Activated T-cell treated with anti-CD3 and anti-CD28 coated beads, Interleukin-2, amount 50 U/mL, for 72 hours (primary cell): ENCODE data around the gene RUNX1. TPM values are rescaled to one million over a fixed set of nuclear protein-coding genes. Genes with fewer than 3 reads are reported as not detected.
A peak's percentile ranks its signal among the peaks of the same experiment; 100 is the strongest.
"Not testable (repeated sequence)": the region's sequence is repeated elsewhere in the genome, so short reads cannot be mapped to it uniquely, and the experiment has no call there.

Source experiments
- ATAC-seq, 2 donors: fragments of 150-1000 bp; cut with Tn5 transposase; replicated peaks in 1 of 2; 2 replicates each; pipeline ENCODE4 v1.10.0; 2021; ENCODE audit warnings: moderate library complexity in 2 of 2, mild to moderate bottlenecking in 1 of 2
- DNase-seq, 2 donors: peaks; one replicate each; pipeline ENCODE4 v3.0.0; 2021 to 2022; ENCODE audit warnings: mixed read lengths in 1 of 2
- H3K27ac Mint-ChIP-seq: one replicate; pipeline ENCODE4 v1.8.0; 2022; ENCODE audit warnings: mild to moderate bottlenecking, moderate library complexity, mixed read lengths
- H3K27me3 Mint-ChIP-seq: one replicate; pipeline ENCODE4 v1.8.0; 2022; ENCODE audit warnings: low read depth, mixed read lengths
- H3K36me3 Mint-ChIP-seq, 2 donors: one replicate each; pipeline ENCODE4 v1.8.0; 2022; ENCODE audit warnings: mixed read lengths in 2 of 2, mild to moderate bottlenecking in 1 of 2; ENCODE audit not compliant: insufficient read depth in 2 of 2
- H3K4me1 Mint-ChIP-seq: one replicate; pipeline ENCODE4 v1.8.0; 2022; ENCODE audit warnings: low read depth, mixed read lengths
- H3K4me3 Mint-ChIP-seq, 2 donors: one replicate each; pipeline ENCODE4 v1.8.0; 2022; ENCODE audit warnings: mild to moderate bottlenecking in 2 of 2, mixed read lengths in 2 of 2, moderate library complexity in 2 of 2
- H3K9me3 Mint-ChIP-seq, 2 donors: one replicate each; pipeline ENCODE4 v1.8.0; 2022; ENCODE audit warnings: mixed read lengths in 2 of 2
- total RNA-seq, 2 donors: library from RNA; stranded (reverse); gene quantifications; one replicate each; pipeline ENCODE4 v1.2.3, GENCODE V29; 2022

Gene RUNX1
- total RNA-seq, 2 donors from 2014 or later, result 36.6 to 56.2 TPM

DNA sequence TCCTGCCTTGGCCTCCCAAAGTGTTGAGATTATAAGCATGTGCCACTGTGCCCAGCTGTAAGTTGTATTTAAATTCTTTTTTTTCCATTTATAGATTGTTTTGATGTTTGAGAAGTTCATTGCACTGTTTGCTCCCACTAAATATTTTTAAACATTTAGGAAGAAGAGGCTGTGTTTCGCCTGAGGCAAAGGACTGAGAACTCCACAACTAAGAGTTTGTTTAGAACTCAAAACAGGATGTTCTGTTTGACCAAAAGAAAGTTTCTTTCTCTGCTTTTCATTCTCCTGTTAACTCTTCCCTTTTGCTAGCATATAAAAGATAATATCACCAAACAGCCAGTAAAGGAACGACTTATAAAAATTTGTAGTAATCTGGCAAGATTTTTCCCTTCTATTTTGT is 87.0 kb downstream of the RUNX1 start:
- DNase-seq, result no peak
- no peak for ATAC-seq

DNA sequence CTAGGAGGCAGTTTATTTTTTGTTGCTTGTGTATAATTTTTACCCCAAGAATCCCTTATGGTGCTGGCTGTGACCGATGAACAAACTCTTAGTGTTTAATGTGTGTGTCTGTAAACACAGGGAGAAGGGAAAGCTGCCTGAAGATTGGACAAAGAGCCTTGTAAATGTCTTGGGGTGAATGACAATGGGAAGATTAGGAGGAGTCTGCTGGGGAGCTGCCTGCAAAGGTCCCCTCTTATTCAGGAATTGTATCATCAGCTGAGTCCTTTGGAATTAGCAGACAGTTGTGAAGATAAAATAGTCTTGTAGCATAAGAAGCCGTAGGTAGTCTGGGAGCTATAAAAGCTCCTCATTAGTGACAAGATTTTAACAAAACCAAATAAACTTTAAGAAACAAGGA is 88.4 kb downstream of the RUNX1 start:
- Mint-ChIP-seq H3K27ac (peak overlapping the region; percentile 31), H3K27me3 (no peaks in the 10 kb centered on the region), H3K9me3 (no peaks in the 10 kb centered on the region), H3K4me3 (peak overlapping the region in 1 of 2 donors; percentile 15), H3K36me3 (peaks cover 3% of the 10 kb centered on the region in 2 donors), H3K4me1 (peaks cover 80% of the 10 kb centered on the region)
- no peak for ATAC-seq
- DNase-seq, result no peak

More for the DNA sequence above, 87.0 kb downstream of the RUNX1 start:
- no peaks in the 10 kb centered on the region for H3K36me3 Mint-ChIP-seq
- peak overlapping the region; percentile 100 for H3K27ac Mint-ChIP-seq
- H3K27me3 Mint-ChIP-seq, result no peaks in the 10 kb centered on the region
- H3K4me3 Mint-ChIP-seq, result peak overlapping the region; percentile 76 to 97
- peaks cover 85% of the 10 kb centered on the region for H3K4me1 Mint-ChIP-seq
- no peaks in the 10 kb centered on the region for H3K9me3 Mint-ChIP-seq

DNA sequence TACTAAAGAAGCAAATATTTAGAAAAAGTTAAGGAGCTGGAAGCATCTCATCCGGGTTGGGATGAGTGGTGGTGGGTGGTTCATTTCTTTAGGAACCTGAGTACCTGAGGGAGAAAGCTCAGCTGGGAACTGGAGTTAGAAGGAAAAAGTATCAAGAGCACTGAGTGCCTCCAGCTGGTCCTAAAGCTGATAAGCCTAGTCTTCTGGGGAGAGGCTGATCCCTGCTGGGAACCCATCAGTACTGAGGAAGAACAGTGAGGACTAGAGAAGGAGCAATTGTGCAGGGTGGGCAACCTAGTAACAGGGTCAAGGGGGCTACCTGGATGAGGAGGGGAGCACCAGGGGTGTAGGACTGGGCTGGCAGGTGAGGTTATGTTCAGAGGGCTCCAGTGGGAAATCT is 89.5 kb downstream of the RUNX1 start:
- Mint-ChIP-seq H3K9me3 (no peaks in the 10 kb centered on the region), H3K4me3 (no peak overlapping the region), H3K4me1 (peaks cover 76% of the 10 kb centered on the region), H3K36me3 (peaks cover 3 to 5% of the 10 kb centered on the region in 2 donors), H3K27ac (peak overlapping the region; percentile 26), H3K27me3 (no peaks in the 10 kb centered on the region)
- ATAC-seq (no peak), DNase-seq (no peak)

DNA sequence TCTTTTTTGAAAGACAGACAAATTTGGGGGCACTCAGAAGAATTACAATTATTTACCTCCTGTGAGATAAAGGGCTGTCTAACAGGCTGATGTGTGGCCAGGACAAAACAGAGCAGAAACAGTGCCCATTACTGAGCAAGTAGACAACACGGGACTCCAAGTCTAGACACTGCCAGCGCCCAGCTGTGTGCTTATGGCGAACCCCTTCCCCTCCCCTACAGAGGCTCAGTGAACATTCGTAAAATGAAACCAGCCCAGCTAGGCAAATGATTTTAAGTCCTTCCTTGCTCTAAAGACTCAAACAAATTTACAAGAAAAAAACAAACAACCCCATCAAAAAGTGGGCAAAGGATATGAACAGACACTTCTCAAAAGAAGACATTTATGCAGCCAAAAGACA is 91.1 kb downstream of the RUNX1 start:
- H3K36me3 Mint-ChIP-seq, result peaks cover 3 to 5% of the 10 kb centered on the region in 2 donors
- DNase-seq (no peak), ATAC-seq (no peak)
- peak overlapping the region; percentile 87 for H3K27ac Mint-ChIP-seq
- peaks cover 76% of the 10 kb centered on the region for H3K4me1 Mint-ChIP-seq
- H3K4me3 Mint-ChIP-seq, result peak overlapping the region in 1 of 2 donors; percentile 71
- no peaks in the 10 kb centered on the region for H3K27me3 Mint-ChIP-seq
- no peaks in the 10 kb centered on the region for H3K9me3 Mint-ChIP-seq

DNA sequence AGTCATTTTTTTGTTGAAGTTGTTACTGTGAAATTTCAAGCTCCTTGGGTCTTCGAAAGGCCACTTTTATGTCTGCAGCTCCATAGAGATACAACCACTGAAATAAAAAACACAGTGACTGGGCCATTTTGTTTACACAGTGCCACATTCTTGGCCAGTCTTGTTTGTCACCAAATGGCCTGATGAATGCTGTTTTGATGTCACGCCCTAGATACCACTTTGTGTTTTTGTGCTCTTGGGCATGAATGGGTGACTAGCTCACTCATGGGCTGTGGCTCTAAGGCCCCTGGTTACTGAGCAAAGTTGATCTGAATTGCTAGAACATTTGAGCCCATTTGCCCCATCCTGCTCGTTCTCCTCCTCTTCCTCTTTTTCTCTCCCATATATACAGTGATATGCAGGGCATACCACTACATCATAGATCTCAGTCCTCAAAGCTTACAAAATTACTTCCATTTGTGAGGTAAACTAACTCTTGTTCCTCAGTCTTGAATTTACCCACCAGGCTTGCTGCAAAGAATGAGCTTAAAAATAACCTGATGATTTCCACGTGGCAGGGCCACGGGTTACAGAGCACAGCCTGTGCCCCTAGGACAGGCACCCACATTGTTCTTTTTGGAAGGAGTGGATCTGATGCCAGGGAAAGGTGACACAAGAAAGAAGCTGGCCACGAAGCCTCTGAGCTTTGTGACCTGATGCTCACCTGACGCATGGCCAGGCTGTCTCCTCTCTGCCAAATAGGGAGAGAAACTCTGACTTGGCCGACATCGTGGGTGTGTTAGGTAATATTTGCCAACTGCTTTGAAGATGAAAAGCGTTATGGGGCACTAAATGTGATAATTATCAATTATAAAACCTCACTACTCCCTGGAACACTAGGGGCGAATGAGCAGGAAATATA is 92.4 kb downstream of the RUNX1 start:
- Mint-ChIP-seq H3K27ac (peak overlapping the region; percentile 61), H3K36me3 (peaks cover 3 to 7% of the 10 kb centered on the region in 2 donors), H3K4me3 (peak overlapping the region; percentile 18 to 35), H3K9me3 (peaks cover 0 to 2% of the 10 kb centered on the region in 2 donors), H3K4me1 (peaks cover 75% of the 10 kb centered on the region), H3K27me3 (no peaks in the 10 kb centered on the region)
- ATAC-seq (peak in 1 of 2 donors; percentile 4), DNase-seq (no peak)

DNA sequence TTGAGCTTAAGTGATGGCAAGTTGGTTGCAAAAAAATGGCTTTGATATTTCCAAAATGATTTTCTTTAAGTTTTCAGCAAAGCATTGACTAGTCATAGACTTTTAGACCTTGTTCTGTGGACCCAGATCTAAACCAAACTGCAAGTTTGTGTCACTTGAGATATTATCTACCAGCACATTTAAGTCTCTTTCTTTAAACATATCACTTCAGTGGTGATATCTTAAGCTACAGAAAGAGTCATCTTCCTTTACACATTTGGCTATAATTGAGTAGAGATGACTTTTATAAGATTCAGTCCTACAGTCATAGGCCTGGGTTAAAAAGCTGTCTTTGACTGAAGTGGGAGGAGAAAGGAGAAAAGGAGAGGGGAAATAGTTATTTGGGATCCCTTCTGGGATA is 95.2 kb downstream of the RUNX1 start:
- ATAC-seq (peak; percentile 58 to 63), DNase-seq (no peak)
- H3K36me3 Mint-ChIP-seq, result peaks cover 3 to 7% of the 10 kb centered on the region in 2 donors
- H3K27ac Mint-ChIP-seq, result peak overlapping the region; percentile 84
- H3K4me3 Mint-ChIP-seq, result peak overlapping the region in 1 of 2 donors; percentile 39
- peaks cover 0 to 2% of the 10 kb centered on the region in 2 donors for H3K9me3 Mint-ChIP-seq
- peaks cover 66% of the 10 kb centered on the region for H3K4me1 Mint-ChIP-seq
- H3K27me3 Mint-ChIP-seq, result no peaks in the 10 kb centered on the region

DNA sequence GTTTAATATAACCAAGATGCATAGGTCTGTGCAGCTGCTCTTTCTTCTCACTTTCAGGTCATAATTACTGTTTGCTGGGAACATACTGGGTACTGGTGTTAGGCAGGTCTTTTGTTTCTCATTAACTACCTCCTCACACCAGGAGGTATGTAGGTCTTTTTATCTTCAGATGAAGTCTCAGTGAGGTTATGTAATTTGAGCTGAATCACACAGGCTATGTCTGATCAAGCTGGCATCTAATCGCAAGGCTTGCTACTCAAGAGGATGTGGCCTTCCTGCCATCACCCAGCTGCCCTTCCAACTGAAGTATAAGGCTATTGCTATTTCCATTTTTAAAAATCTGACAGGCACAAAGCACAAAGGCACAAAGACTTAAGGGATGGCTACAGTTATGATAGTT is 96.4 kb downstream of the RUNX1 start:
- Mint-ChIP-seq H3K4me3 (peak overlapping the region in 1 of 2 donors; percentile 64), H3K27me3 (no peaks in the 10 kb centered on the region), H3K36me3 (peaks cover 3 to 7% of the 10 kb centered on the region in 2 donors), H3K27ac (no peak overlapping the region), H3K9me3 (peaks cover 0 to 2% of the 10 kb centered on the region in 2 donors), H3K4me1 (peaks cover 72% of the 10 kb centered on the region)
- no peak for DNase-seq
- no peak for ATAC-seq

DNA sequence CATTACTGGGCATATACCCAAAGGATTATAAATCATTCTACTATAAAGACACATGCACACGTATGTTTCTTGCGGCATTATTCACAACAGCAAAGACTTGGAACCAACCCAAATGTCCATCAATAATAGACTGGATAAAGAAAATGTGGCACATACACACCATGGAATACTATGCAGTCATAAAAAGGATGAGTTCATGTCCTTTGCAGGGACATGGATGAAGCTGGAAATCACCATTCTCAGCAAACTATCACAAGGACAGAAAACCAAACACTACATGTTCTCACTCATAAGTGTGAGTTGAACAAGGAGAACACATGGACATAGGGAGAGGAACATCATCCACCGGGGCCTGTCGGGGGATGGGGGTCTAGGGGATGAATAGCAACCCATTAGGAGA is 97.2 kb downstream of the RUNX1 start:
- DNase-seq, H3K36me3 Mint-ChIP-seq, H3K27me3 Mint-ChIP-seq, H3K4me3 Mint-ChIP-seq, H3K27ac Mint-ChIP-seq, H3K9me3 Mint-ChIP-seq, ATAC-seq: not testable (repeated sequence)
- peaks cover 75% of the 10 kb centered on the region for H3K4me1 Mint-ChIP-seq

DNA sequence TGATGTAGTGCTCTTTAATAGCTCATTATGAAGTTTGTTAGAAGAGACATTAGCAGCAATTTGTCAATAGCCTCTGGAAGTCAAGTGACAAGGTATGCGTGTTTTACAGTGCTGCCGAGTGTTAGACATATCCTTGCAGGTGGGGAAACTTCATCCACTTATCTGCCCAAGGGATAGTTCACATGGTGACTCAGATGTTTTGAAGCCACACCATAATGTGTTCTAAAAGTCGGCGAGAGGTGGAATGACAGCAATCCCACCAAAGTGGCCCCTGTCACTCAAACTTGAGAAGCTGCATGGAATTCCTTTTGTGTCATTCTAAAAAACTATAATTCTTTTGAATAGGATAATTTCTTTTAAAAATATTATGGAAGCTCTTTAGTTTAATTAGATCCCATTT is 98.1 kb downstream of the RUNX1 start:
- ATAC-seq (no peak), DNase-seq (no peak)
- Mint-ChIP-seq H3K36me3 (peaks cover 3 to 7% of the 10 kb centered on the region in 2 donors), H3K4me1 (peaks cover 79% of the 10 kb centered on the region), H3K4me3 (no peak overlapping the region), H3K27me3 (no peaks in the 10 kb centered on the region), H3K27ac (no peak overlapping the region), H3K9me3 (peaks cover 2% of the 10 kb centered on the region in 2 donors)

DNA sequence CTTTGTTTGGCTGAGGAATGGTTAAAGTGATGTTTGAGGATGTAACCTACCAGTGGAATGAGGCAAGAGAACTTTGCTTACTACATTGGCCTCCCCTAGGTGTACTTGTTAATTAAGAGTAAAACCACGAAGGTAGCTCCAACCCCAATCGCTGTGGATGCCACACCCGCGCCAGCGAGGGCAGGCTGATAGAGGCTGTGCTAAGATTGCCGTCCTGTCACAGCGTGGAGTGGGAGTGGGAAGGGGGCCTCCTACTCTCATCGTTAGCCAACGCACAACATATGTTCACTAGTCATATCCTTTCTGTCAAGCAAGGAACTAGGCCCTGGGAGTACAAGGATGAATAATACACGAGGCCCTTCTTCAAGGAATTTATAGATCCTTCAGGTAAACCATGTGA is 99.6 kb downstream of the RUNX1 start:
- Mint-ChIP-seq H3K9me3 (peaks cover 2 to 3% of the 10 kb centered on the region in 2 donors), H3K36me3 (peaks cover 4 to 6% of the 10 kb centered on the region in 2 donors), H3K27me3 (no peaks in the 10 kb centered on the region), H3K4me1 (peaks cover 86% of the 10 kb centered on the region), H3K4me3 (peak overlapping the region; percentile 43 to 59), H3K27ac (peak overlapping the region; percentile 66)
- DNase-seq (peak in 1 of 2 donors; percentile 30), ATAC-seq (no peak)

DNA sequence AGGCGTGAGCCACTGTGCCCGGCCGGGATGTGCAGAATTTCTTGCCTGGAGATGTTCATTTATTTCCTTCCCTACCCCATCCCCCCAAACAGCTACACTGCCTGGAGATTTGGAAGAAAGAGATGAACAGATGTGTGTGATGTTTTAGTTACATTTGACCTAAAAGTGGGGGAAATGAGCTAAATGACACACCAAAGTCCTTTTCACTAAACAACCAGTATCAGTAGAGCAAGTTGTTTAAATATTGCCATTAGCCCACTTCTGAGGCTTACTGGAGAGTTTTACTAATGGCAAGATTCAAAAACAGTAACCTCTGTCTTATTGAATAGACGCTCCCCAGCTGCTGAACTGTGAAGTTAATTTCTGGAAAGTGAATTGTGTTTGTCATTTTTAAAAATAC is 100.1 kb downstream of the RUNX1 start:
- ATAC-seq (no peak), DNase-seq (no peak)
- H3K4me3 Mint-ChIP-seq, result peak overlapping the region; percentile 43 to 59
- peaks cover 2 to 3% of the 10 kb centered on the region in 2 donors for H3K9me3 Mint-ChIP-seq
- H3K27me3 Mint-ChIP-seq, result no peaks in the 10 kb centered on the region
- peak overlapping the region; percentile 66 for H3K27ac Mint-ChIP-seq
- peaks cover 4 to 6% of the 10 kb centered on the region in 2 donors for H3K36me3 Mint-ChIP-seq
- peaks cover 86% of the 10 kb centered on the region for H3K4me1 Mint-ChIP-seq

DNA sequence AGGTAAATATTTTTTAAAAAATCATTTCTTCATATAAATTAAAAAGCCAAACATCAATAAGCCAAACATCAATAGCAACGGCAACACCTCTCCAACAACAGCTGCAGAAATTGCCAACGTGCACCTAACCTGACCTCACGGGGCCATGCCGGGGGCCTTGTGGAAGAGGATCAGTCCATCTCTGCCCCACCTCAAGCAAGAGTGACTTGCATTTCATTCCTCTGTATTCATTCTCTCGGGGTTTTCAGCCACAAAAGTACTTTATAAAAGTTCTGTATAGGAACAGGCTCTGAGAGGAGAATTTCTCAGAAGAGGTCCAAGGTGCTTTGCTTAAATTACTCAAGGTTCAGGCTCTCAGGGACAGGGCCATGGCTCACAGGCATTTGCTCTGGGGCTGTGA is 100.9 kb downstream of the RUNX1 start:
- Mint-ChIP-seq H3K4me1 (peaks cover 86% of the 10 kb centered on the region), H3K36me3 (peaks cover 4 to 6% of the 10 kb centered on the region in 2 donors), H3K27me3 (no peaks in the 10 kb centered on the region), H3K27ac (no peak overlapping the region), H3K9me3 (peaks cover 2 to 3% of the 10 kb centered on the region in 2 donors), H3K4me3 (no peak overlapping the region)
- ATAC-seq (no peak), DNase-seq (no peak)

DNA sequence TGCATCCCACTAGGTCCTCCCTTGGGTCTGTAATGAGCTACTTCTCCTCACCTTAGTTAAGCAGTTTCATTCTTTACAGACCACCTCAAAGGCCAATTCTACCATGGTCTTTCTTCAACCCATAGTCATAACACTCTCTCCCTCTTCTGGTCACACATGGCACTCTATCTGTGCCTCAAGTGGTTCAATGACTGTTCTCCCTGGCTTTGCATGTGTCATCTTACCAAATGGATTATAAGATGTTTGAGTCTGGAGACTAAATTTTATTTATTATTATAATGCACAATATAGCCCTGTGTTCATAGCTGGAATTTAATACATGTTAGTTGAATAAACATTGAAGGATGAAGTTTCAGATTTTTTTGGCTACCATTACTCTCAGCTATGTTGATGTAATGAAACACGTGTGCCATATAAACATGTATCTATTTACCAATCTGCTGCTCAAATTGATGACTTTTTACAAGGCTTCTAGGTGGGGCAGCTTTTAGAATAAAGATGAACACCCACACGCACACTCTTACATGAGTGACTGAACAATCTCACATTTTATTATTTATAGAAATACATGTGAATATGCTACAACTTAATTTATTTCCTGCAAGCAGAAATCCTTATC is 102.1 kb downstream of the RUNX1 start:
- H3K27ac Mint-ChIP-seq, result peak overlapping the region; percentile 99
- H3K9me3 Mint-ChIP-seq, result peaks cover 2 to 3% of the 10 kb centered on the region in 2 donors
- H3K27me3 Mint-ChIP-seq, result no peaks in the 10 kb centered on the region
- DNase-seq, result peak in 1 of 2 donors; percentile 44
- peak overlapping the region in 1 of 2 donors; percentile 72 for H3K4me3 Mint-ChIP-seq
- peaks cover 87% of the 10 kb centered on the region for H3K4me1 Mint-ChIP-seq
- H3K36me3 Mint-ChIP-seq, result peaks cover 4% of the 10 kb centered on the region in 2 donors
- peak; percentile 70 to 71 for ATAC-seq
